SK-N-SH (cell line): Measurements from ENCODE around the gene IL11. TPM values are rescaled to one million over a fixed set of nuclear protein-coding genes. Genes with fewer than 3 reads are reported as not detected.

Experiments
- CTCF ChIA-PET: fragments of 300-600, 350-600 bp; formaldehyde crosslinking; extraction: SDS; loops from one replicate; lab custom pipeline; 2021; lab: Yijun Ruan, JAX
- POLR2A ChIA-PET: fragments of 350-600 bp; sonication (Branson Sonifier 250); formaldehyde crosslinking; extraction: SDS; loops from one replicate; lab custom pipeline; 2020; ENCODE audit warnings: antibody characterized with exemption, inconsistent platforms; lab: Yijun Ruan, JAX
- DNase-seq: peaks from one replicate; pipeline ENCODE4 v3.0.0; 2012
- H2AFZ ChIP-seq: fragments of 200-600 bp; sonication (generic); 2 replicates; pipeline ENCODE4 v1.8.1; 2016; ENCODE audit warnings: antibody characterized with exemption, mild to moderate bottlenecking, low read depth
- H3F3A ChIP-seq: fragments of 200-600 bp; sonication (generic); replicated peaks from 2 replicates; pipeline ENCODE3; 2016; ENCODE audit warnings: antibody characterized with exemption, mild to moderate bottlenecking; ENCODE audit not compliant: insufficient read depth
- H3K27ac ChIP-seq, 2 experiments: fragments of 200-500 bp in 1 of 2; fragments of 200-600 bp in 1 of 2; sonication (Bioruptor generic) in 1 of 2; sonication (generic), shearing (Covaris generic) in 1 of 2; 2 replicates each; pipeline versions ENCODE4 v1.5.1 to v1.6.1; 2014 to 2016; ENCODE audit warnings: low read depth in 2 of 2, inconsistent platforms in 1 of 2, low read length in 1 of 2, mild to moderate bottlenecking in 1 of 2, mixed read lengths in 1 of 2
- H3K27me3 ChIP-seq: fragments of 200-600 bp; sonication (generic), shearing (Covaris generic); 2 replicates; pipeline ENCODE4 v1.6.1; 2016; ENCODE audit warnings: mixed run types; ENCODE audit not compliant: insufficient read depth
- H3K36me3 ChIP-seq, 2 experiments: fragments of 200-500 bp in 1 of 2; fragments of 200-600 bp in 1 of 2; sonication (Bioruptor generic) in 1 of 2; sonication (generic) in 1 of 2; replicated peaks in 1 of 2; 2 replicates each; pipeline versions ENCODE3 to v1.5.1; 2014 to 2016; ENCODE audit warnings: low read length in 1 of 2, mild to moderate bottlenecking in 1 of 2; ENCODE audit not compliant: insufficient read depth in 2 of 2, control insufficient read depth in 1 of 2
- H3K4me1 ChIP-seq, 2 experiments: fragments of 200-500 bp in 1 of 2; fragments of 200-600 bp in 1 of 2; sonication (Bioruptor generic) in 1 of 2; sonication (generic), shearing (Covaris generic) in 1 of 2; 2 replicates each; pipeline versions ENCODE4 v1.5.1 to v1.6.1; 2014 to 2016; ENCODE audit warnings: low read depth in 1 of 2, low read length in 1 of 2, mixed run types in 1 of 2; ENCODE audit not compliant: insufficient read depth in 2 of 2, control insufficient read depth in 1 of 2
- H3K4me2 ChIP-seq: fragments of 200-600 bp; sonication (generic), shearing (Covaris generic); 2 replicates; pipeline ENCODE4 v1.6.1; 2017; ENCODE audit warnings: mixed run types
- H3K4me3 ChIP-seq, 2 experiments: fragments of 200-500 bp in 1 of 2; fragments of 200-600 bp in 1 of 2; sonication (Bioruptor generic) in 1 of 2; sonication (generic), shearing (Covaris generic) in 1 of 2; 2 replicates each; pipeline versions ENCODE4 v1.5.1 to v1.8.1; 2014 to 2016; ENCODE audit warnings: low read depth in 2 of 2, inconsistent platforms in 1 of 2, low read length in 1 of 2, mild to moderate bottlenecking in 1 of 2, mixed read lengths in 1 of 2, moderate library complexity in 1 of 2
- H3K79me2 ChIP-seq: fragments of 200-600 bp; sonication (generic); 2 replicates; pipeline ENCODE4 v1.8.1; 2017; ENCODE audit warnings: mild to moderate bottlenecking; ENCODE audit not compliant: insufficient read depth
- H3K9ac ChIP-seq: fragments of 200-600 bp; sonication (generic); 2 replicates; pipeline ENCODE4 v1.6.1; 2017; ENCODE audit warnings: mixed run types
- H3K9me2 ChIP-seq: fragments of 200-600 bp; sonication (generic); 2 replicates; pipeline ENCODE4 v1.6.1; 2017; ENCODE audit warnings: mixed run types
- H3K9me3 ChIP-seq: fragments of 200-600 bp; sonication (generic); 2 replicates; pipeline ENCODE4 v1.6.1; 2017; ENCODE audit warnings: mixed run types, mild to moderate bottlenecking, moderate library complexity
- H4K20me1 ChIP-seq: fragments of 200-600 bp; sonication (generic); 2 replicates; pipeline ENCODE4 v1.6.1; 2017; ENCODE audit warnings: mild to moderate bottlenecking, mixed run types; ENCODE audit not compliant: insufficient read depth
- IRF3 ChIP-seq: fragments of 150-350 bp; IDR thresholded peaks from 2 replicates; pipeline ENCODE4 v1.6.1; 2016; ENCODE audit warnings: mild to moderate bottlenecking, low read depth, low read length
- MAX ChIP-seq: IDR thresholded peaks from 2 replicates; pipeline ENCODE4 v1.4.0; 2012; ENCODE audit warnings: low read depth
- MXI1 ChIP-seq: IDR thresholded peaks from 2 replicates; pipeline ENCODE4 v1.6.1; 2012; ENCODE audit warnings: mild to moderate bottlenecking, low read depth, low read length, improper control_type of control experiment
- USF1 ChIP-seq: IDR thresholded peaks from 2 replicates; pipeline ENCODE4 v1.4.0; 2012; ENCODE audit warnings: low read depth, borderline replicate concordance
- WGBS: methylation state at CpG from one replicate; pipeline ENCODE4 v1.1.6; 2017; ENCODE audit warnings: low lambda C conversion rate; 5-methylcytosine and 5-hydroxymethylcytosine counted together
- polyA plus RNA-seq, 3 experiments: library from polyadenylated mRNA; depleted of rRNA; stranded (reverse); fragments of >200 nt; gene quantifications; 2 replicates each; pipeline ENCODE4 v1.2.3, GENCODE V29; 2012

Gene IL11
- polyA plus RNA-seq, 1 of the 3 experiments (the other 2 are of a cell fraction): 13.2 TPM

- H2AFZ ChIP-seq: no peak within 1 kb of the TSS; the same call in 1 of the 2 replicates
- no peak for TF ChIP-seq USF1
- TF ChIP-seq, all 33 proteins: peak for 0
- H3K4me1 ChIP-seq: peaks cover 0 to 21% of the 10 kb centered on the region in 2 experiments; a peak in 1 of 4 replicates
- no peaks in the 10 kb centered on the region for H3K36me3 ChIP-seq
- 18% methylated on average over 11 of the region's 43 CpGs for WGBS
- ChIA-PET CTCF (interaction anchor here (1.0 to 2.6 kb wide), 3 partner anchors 29 to 64 kb away, joined by 4 to 8 read pairs (median 8); partner anchors contain the start of gene TMEM238), POLR2A (interaction anchor here (1.2 kb wide), 1 partner anchor 15 kb away, joined by 4 read pairs; no protein-coding TSS in a partner anchor)
- no peaks in the 10 kb centered on the region for H3K9me2 ChIP-seq
- H3K9ac ChIP-seq: no peak within 1 kb of the TSS
- no peaks in the 10 kb centered on the region for H3K9me3 ChIP-seq
- peaks cover 38% of the 10 kb centered on the region for H3K27me3 ChIP-seq
- peaks cover 9% of the 10 kb centered on the region for H3F3A ChIP-seq
- peak within 1 kb of the TSS; percentile 95 for H3K4me2 ChIP-seq
- no peak within 1 kb of the TSS for H3K27ac ChIP-seq
- peak within 1 kb of the TSS; percentile 49 to 59 for H3K4me3 ChIP-seq
- peak; percentile 70 for DNase-seq
- H4K20me1 ChIP-seq: no peaks in the 10 kb centered on the region
- H3K79me2 ChIP-seq: no peaks in the 10 kb centered on the region
Measured at GRCh38 chr19:55354698-55355212, 15.5 kb downstream of the IL11 start, which contains the start of gene COX6B2. TSS of gene COX6B2 (minus strand) at chr19:55354719. CDS start at chr19:55354521, 198 bp downstream.

GRCh38 chr19:55353803-55354697 lies 16.2 kb downstream of the IL11 start:
- peaks cover 38% of the 10 kb centered on the region for H3K27me3 ChIP-seq
- H3K27ac ChIP-seq: no peak overlapping the region
- ChIA-PET POLR2A (interaction anchor here (1.6 to 1.7 kb wide), 2 partner anchors 15 to 30 kb away, joined by 5 to 7 read pairs; partner anchors contain the start of genes KMT5C and TMEM238), CTCF (interaction anchor here (1.0 to 2.5 kb wide), 3 partner anchors 10 to 52 kb away, joined by 3 to 9 read pairs (median 8); no protein-coding TSS in a partner anchor)
- H3K4me1 ChIP-seq: peaks cover 0 to 17% of the 10 kb centered on the region in 2 experiments; a peak in 1 of 4 replicates
- 2% methylated on average over 49 of the region's 72 CpGs for WGBS
- H3K9me3 ChIP-seq: no peaks in the 10 kb centered on the region
- no peaks in the 10 kb centered on the region for H4K20me1 ChIP-seq
- H3K9me2 ChIP-seq: no peaks in the 10 kb centered on the region
- TF ChIP-seq MAX (peak; percentile 19; the same call in 1 of the 2 replicates), IRF3 (no peak), MXI1 (0 out of 2 replicates have a peak, but pooled peaks have one; percentile 24)
- H3F3A ChIP-seq: peaks cover 10% of the 10 kb centered on the region
- H3K36me3 ChIP-seq: no peaks in the 10 kb centered on the region
- H3K79me2 ChIP-seq: no peaks in the 10 kb centered on the region
- H2AFZ ChIP-seq: no peak overlapping the region; the same call in 1 of the 2 replicates
- H3K4me3 ChIP-seq: peak overlapping the region; percentile 49 to 59
- DNase-seq: peak; percentile 97
- peak overlapping the region; percentile 95 for H3K4me2 ChIP-seq
- H3K9ac ChIP-seq: no peak overlapping the region
